ENCODE data around the gene ABTB2.

The ABTB2 gene

DNA sequence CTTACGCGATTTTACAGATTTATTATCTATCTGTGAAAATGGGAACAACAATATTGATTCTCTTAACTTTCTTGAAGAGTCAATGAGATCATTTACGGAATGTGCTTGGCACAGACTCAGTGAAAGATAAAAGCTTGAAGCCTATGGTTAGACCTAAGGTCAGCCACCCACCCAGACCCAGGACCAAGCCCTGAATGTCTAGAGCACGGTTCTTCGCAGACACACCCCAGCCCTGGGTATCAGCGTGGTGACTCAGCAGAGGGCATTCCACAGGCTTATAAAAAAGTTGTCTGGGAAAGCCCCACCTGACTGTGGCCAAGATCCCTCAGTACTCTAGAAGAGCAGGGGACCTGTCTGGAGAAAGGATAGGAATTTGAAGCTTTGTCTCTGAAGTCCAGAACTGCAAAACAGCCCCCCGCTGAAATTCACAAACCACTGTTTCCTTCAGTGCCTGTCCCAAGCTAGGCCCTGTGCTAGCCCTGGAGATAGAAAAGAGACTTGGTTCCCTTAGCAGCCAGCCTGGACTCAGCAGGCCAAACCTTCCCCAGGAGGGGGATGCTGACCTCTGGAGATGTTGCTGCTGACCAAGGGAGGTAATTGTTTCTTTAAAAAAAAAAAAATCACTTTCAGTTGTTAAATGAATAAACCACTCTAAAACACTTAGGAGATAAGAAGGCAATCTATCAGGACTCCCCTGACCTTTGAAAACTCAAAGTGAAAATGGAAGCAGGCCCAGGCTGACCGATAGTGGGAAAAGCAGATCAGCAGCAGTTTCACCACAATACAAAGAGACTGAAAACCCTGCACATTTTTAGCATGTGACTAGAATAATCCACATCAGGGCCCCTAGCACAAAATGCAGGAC, 114.0 kb downstream of the ABTB2 start:
- Histone ChIP-seq H3K36me3 (ENCODE audit: control insufficient read depth, insufficient read depth, low read length) (no peaks in the 10 kb centered on the region), H3K27me3 (ENCODE audit: control insufficient read depth, insufficient read depth, low read length) (no peaks in the 10 kb centered on the region), H3K27ac (ENCODE audit: low read depth, low read length) (no peak overlapping the region), H3K4me1 (ENCODE audit: control insufficient read depth, insufficient read depth, low read length) (no peaks in the 10 kb centered on the region), H3K4me3 (ENCODE audit: low read length) (no peak overlapping the region), H3K9ac (ENCODE audit: low read length) (no peak overlapping the region)

DNA sequence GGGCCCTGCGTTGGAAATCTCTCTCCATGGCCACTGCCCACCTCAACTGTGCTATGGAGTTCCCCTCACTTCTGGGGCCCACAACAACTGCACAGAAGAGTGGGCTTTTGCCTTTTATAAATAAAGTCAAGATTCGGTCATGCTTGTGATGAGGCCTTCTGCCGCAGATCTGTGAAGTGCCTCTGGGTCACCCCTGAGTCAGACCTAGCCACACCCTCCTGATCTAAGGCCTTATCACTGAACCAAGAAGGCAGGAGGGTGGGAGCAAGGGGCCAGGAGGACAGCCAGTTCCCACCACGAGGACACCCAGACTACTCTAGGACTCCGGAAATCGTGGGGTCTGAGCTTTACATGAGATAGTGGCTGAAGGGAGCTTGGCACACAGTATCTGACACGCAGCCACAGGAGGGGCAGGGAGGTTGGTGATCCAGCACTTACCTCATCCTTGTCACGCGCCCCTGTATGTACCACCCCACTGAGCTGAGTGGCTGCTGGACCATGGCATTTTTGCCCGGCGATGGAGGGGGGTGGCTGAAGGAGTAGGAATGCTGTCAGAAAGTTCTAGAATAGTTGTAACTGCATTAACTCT, 115.7 kb downstream of the ABTB2 start:
- no peak overlapping the region for H3K9ac ChIP-seq (ENCODE audit: low read length)
- no peak overlapping the region for H3K27ac ChIP-seq (ENCODE audit: low read depth, low read length)
- H3K36me3 ChIP-seq (ENCODE audit: control insufficient read depth, insufficient read depth, low read length), result no peaks in the 10 kb centered on the region
- no peaks in the 10 kb centered on the region for H3K4me1 ChIP-seq (ENCODE audit: control insufficient read depth, insufficient read depth, low read length)
- H3K4me3 ChIP-seq (ENCODE audit: low read length), result no peak overlapping the region
- no peaks in the 10 kb centered on the region for H3K27me3 ChIP-seq (ENCODE audit: control insufficient read depth, insufficient read depth, low read length)

DNA sequence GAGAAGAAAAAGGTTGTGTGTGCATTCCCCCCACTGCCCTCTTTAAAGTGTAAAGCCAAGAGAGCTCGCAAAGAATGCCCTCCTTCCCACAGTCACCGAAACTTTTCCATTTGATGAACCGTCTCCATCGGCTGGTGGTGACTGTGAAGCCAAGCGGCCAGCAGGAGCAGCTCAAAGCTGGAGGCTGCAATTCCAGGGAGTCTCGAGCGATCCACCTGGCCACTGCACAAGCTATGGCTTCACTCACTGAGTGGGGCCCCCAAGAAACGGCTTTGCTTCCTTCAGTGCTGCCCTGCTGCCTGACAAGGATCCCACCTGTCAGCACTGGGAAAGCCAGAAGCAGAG, 117.7 kb downstream of the ABTB2 start:
- no peaks in the 10 kb centered on the region for H3K36me3 ChIP-seq (ENCODE audit: control insufficient read depth, insufficient read depth, low read length)
- H3K4me1 ChIP-seq (ENCODE audit: control insufficient read depth, insufficient read depth, low read length), result no peaks in the 10 kb centered on the region
- no peaks in the 10 kb centered on the region for H3K27me3 ChIP-seq (ENCODE audit: control insufficient read depth, insufficient read depth, low read length)
- no peak overlapping the region for H3K27ac ChIP-seq (ENCODE audit: low read depth, low read length)
- H3K4me3 ChIP-seq (ENCODE audit: low read length), result no peak overlapping the region
- no peak overlapping the region for H3K9ac ChIP-seq (ENCODE audit: low read length)

DNA sequence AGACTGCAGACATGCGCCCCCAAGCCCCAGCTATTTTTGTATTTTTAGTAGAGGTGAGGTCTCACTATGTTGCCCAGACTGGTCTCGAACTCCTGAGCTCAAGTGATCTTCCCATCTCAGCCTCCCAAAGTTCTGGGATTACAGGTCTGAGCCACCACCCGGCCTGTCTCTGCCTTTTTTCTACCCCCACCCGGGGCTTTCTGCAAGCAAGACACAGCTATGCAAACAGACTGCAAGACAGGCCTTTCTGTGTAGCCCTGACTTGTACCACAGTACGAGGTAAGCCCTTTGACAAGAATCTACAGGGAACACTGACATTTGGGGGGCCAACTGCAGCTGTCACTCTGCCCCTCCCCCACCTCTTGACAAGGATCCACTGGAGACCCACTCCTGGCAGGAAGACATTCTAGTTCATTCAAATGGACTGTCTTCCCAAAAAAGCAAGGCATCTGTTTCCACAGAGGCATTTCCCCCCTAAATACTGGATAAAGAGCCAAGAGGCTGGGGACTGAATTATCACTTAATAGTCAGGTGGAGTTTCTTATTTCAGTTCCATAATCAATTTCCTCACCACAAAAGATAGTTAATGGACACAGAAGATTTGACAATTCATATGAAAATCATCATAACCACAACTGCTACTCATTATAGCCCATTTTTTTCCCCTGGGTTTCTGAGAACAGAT, 118.2 kb downstream of the ABTB2 start:
- no peak overlapping the region for H3K9ac ChIP-seq (ENCODE audit: low read length)
- H3K4me1 ChIP-seq (ENCODE audit: control insufficient read depth, insufficient read depth, low read length), result no peaks in the 10 kb centered on the region
- no peak overlapping the region for H3K27ac ChIP-seq (ENCODE audit: low read depth, low read length)
- H3K4me3 ChIP-seq (ENCODE audit: low read length), result no peak overlapping the region
- H3K36me3 ChIP-seq (ENCODE audit: control insufficient read depth, insufficient read depth, low read length), result no peaks in the 10 kb centered on the region
- no peaks in the 10 kb centered on the region for H3K27me3 ChIP-seq (ENCODE audit: control insufficient read depth, insufficient read depth, low read length)

DNA sequence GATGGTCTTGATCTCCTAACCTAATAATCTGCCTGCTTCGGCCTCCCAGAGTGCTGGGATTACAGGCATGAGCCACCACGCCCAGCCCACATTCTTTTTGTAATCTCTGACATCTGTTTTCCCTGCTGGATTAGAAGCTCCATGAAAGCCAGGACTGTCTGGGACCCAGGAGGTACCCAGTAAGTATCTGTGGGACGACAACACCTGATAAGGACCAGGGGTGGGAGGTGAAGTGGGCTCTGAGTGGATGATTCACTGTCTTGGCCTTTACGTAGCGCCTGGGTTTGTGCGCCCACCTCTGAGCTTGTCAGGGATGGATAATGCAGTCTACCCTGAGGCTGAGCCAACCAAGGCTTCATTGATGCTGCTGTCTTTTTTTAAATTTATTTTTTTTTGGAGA, 118.8 kb downstream of the ABTB2 start:
- H3K4me1 ChIP-seq (ENCODE audit: control insufficient read depth, insufficient read depth, low read length), result no peaks in the 10 kb centered on the region
- H3K9ac ChIP-seq (ENCODE audit: low read length), result no peak overlapping the region
- H3K36me3 ChIP-seq (ENCODE audit: control insufficient read depth, insufficient read depth, low read length), result no peaks in the 10 kb centered on the region

DNA sequence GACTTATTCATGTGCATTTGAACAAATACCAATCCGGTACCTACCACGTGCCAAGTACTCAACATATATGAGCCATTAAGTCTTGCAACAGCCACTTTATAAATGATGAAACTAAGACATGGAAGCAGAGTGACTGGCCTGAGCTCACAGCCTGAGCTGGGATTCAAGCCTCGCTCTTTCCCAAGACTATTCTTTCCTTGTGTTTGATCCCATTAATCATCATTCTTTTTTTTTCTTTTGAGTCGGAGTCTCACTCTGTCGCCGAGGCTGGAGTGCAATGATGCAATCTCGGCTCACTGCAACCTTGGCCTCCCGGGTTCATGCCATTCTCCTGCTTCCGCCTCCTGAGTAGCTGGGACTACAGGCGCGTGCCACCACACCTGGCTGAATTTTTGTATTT, 119.3 kb downstream of the ABTB2 start:
- Histone ChIP-seq H3K4me1 (ENCODE audit: control insufficient read depth, insufficient read depth, low read length) (no peaks in the 10 kb centered on the region), H3K27me3 (ENCODE audit: control insufficient read depth, insufficient read depth, low read length) (no peaks in the 10 kb centered on the region), H3K9ac (ENCODE audit: low read length) (no peak overlapping the region), H3K36me3 (ENCODE audit: control insufficient read depth, insufficient read depth, low read length) (no peaks in the 10 kb centered on the region), H3K4me3 (ENCODE audit: low read length) (no peak overlapping the region), H3K27ac (ENCODE audit: low read depth, low read length) (no peak overlapping the region)

More for the DNA sequence above, 118.8 kb downstream of the ABTB2 start:
- Histone ChIP-seq H3K27ac (ENCODE audit: low read depth, low read length) (no peak overlapping the region), H3K27me3 (ENCODE audit: control insufficient read depth, insufficient read depth, low read length) (no peaks in the 10 kb centered on the region), H3K4me3 (ENCODE audit: low read length) (no peak overlapping the region)

DNA sequence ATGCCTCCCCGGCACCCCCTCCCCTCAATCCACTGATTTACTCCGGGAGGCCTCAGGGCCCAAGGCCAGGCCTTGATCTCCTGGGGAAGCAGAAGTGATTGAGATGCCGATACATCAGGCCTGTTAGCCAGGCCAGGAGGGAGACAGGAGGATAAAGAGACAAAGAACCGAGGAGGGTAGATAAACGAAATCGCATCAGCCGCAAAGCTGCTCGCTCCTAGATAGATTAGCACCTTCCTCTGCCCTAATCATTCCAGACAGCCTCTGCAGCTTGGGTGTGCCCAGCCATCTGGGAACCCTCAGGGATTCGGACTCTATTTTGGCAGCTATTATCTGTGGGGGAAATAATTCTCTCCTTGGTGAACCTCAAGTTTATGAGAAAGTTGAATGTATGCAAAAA, 121.2 kb downstream of the ABTB2 start:
- no peak overlapping the region for H3K9ac ChIP-seq (ENCODE audit: low read length)

DNA sequence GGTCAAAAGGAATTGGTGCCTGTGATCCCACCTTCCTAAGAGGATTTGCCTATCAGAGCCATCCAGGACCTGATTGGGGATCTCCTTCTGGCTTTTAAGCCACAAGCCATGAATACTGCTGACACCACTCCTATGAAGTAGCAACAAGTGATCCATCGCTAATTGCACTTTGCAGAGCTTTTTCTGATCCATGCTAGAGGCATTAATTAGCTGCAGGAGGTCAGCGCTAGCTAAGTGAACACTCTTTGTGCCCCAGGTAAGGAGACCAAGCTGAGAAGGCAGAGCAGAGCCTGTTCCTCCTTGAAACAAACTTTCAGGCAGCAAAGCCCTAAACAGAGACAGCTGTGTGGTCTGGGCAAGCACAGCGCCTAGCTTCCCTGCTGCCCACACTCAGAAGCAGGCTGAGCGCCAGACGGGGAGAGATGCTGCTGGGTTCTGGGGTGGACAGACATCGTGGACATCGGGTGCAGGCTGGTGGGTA, 122.2 kb downstream of the ABTB2 start:
- no peak overlapping the region for H3K9ac ChIP-seq (ENCODE audit: low read length)
- H3K27me3 ChIP-seq (ENCODE audit: control insufficient read depth, insufficient read depth, low read length), result no peaks in the 10 kb centered on the region
- H3K4me3 ChIP-seq (ENCODE audit: low read length), result no peak overlapping the region
- H3K27ac ChIP-seq (ENCODE audit: low read depth, low read length), result no peak overlapping the region
- H3K4me1 ChIP-seq (ENCODE audit: control insufficient read depth, insufficient read depth, low read length), result no peaks in the 10 kb centered on the region
- H3K36me3 ChIP-seq (ENCODE audit: control insufficient read depth, insufficient read depth, low read length), result no peaks in the 10 kb centered on the region

More for the DNA sequence above, 121.2 kb downstream of the ABTB2 start:
- no peaks in the 10 kb centered on the region for H3K4me1 ChIP-seq (ENCODE audit: control insufficient read depth, insufficient read depth, low read length)
- H3K4me3 ChIP-seq (ENCODE audit: low read length), result no peak overlapping the region
- no peak overlapping the region for H3K27ac ChIP-seq (ENCODE audit: low read depth, low read length)
- no peaks in the 10 kb centered on the region for H3K36me3 ChIP-seq (ENCODE audit: control insufficient read depth, insufficient read depth, low read length)
- no peaks in the 10 kb centered on the region for H3K27me3 ChIP-seq (ENCODE audit: control insufficient read depth, insufficient read depth, low read length)

DNA sequence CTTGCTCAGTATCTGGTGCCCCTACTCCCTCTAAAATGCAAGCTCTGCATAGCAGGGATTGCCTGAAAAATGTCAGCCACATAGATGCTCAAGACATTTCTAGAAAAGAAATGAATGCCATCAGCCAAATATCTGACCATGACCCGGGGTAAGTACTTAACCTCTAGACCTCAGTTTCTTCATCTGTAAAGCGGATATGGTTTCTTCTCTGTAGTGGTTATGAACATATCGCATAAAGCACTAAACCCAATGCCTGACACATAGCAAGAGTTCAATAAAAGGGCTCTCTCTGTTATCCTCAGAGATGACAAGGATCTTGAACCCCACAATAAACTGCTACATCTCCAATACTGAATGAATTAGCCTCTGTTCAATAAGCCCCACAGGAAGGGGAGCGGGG, 122.6 kb downstream of the ABTB2 start:
- no peak overlapping the region for H3K27ac ChIP-seq (ENCODE audit: low read depth, low read length)
- no peak overlapping the region for H3K4me3 ChIP-seq (ENCODE audit: low read length)
- H3K36me3 ChIP-seq (ENCODE audit: control insufficient read depth, insufficient read depth, low read length), result no peaks in the 10 kb centered on the region
- H3K27me3 ChIP-seq (ENCODE audit: control insufficient read depth, insufficient read depth, low read length), result no peaks in the 10 kb centered on the region
- no peaks in the 10 kb centered on the region for H3K4me1 ChIP-seq (ENCODE audit: control insufficient read depth, insufficient read depth, low read length)
- no peak overlapping the region for H3K9ac ChIP-seq (ENCODE audit: low read length)

DNA sequence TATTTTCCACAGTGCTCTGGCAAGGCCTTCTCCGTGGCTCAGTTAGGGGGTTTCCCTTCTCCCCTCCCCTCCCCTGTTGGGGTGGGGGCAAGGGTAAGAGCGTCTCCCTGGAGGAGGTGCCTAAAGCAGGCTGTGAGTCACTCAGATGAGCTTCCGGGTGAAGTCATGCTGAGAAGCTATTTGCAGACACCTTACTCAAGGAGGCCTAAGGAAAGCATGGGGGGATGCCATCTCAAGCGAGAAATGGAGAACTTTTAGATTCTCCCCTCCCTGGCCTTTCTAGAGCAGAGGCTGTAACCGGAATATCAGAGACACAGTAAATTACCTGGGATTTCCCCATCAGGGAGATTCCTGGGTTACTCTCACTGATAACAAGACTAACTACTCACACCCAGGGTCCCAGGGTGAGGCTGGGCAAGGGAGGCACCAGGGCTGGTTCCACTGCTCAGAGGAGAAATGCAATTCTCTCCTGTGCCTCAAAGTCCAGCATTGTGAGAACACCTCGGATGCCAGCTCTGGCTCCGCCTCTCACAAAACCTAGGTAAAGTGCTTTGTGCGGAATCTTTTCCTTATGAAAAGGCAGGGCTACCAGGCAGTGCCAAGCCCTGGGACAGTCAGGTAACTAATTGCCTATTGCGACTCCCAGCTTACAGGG, 123.6 kb downstream of the ABTB2 start:
- Histone ChIP-seq H3K4me3 (ENCODE audit: low read length) (no peak overlapping the region), H3K36me3 (ENCODE audit: control insufficient read depth, insufficient read depth, low read length) (no peaks in the 10 kb centered on the region), H3K27ac (ENCODE audit: low read depth, low read length) (no peak overlapping the region), H3K9ac (ENCODE audit: low read length) (no peak overlapping the region), H3K27me3 (ENCODE audit: control insufficient read depth, insufficient read depth, low read length) (no peaks in the 10 kb centered on the region), H3K4me1 (ENCODE audit: control insufficient read depth, insufficient read depth, low read length) (no peaks in the 10 kb centered on the region)

DNA sequence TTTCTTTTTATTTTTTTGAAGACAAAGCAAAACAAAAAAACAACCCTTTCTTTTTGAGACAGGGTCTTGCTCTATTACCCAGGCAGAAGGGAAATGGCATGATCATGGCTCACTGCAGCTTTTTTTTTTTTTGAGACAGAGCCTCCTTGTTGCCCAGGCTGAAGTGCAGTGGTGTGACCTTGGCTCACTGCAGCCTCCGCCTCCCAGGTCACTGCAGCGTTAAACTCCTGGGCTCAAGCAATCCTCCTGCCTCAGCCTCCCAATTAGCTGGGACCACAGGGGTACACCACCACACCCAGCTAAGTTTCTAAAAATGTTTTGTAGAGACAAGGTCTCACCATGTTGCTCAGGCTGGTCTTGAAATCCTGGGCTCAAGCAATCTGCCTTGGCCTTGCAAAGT, 124.6 kb downstream of the ABTB2 start:
- no peaks in the 10 kb centered on the region for H3K36me3 ChIP-seq (ENCODE audit: control insufficient read depth, insufficient read depth, low read length)
- H3K9ac ChIP-seq (ENCODE audit: low read length), result no peak overlapping the region
- no peak overlapping the region for H3K4me3 ChIP-seq (ENCODE audit: low read length)
- no peak overlapping the region for H3K27ac ChIP-seq (ENCODE audit: low read depth, low read length)
- no peaks in the 10 kb centered on the region for H3K4me1 ChIP-seq (ENCODE audit: control insufficient read depth, insufficient read depth, low read length)
- H3K27me3 ChIP-seq (ENCODE audit: control insufficient read depth, insufficient read depth, low read length), result no peaks in the 10 kb centered on the region

DNA sequence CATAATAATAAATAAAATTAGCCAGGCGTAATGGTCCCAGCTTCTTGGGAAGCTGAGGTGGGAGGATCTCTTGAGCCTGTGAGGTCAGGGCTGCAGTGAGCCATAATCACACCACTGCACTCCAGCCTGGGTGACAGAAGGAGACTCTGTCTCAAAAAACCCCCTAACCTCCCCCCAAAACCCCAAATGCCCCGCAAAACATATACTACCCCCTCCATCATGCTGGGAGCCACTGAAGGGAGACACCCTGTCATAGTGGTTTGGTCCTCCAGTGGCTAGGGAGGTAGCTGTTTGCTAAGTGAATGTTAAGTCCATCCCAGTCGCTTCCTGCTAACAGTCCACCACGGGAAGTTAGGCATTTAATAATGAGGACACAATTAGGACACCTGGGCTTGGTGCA, 125.0 kb downstream of the ABTB2 start:
- Histone ChIP-seq H3K36me3 (ENCODE audit: control insufficient read depth, insufficient read depth, low read length) (no peaks in the 10 kb centered on the region), H3K4me3 (ENCODE audit: low read length) (no peak overlapping the region), H3K27me3 (ENCODE audit: control insufficient read depth, insufficient read depth, low read length) (no peaks in the 10 kb centered on the region), H3K4me1 (ENCODE audit: control insufficient read depth, insufficient read depth, low read length) (no peaks in the 10 kb centered on the region), H3K9ac (ENCODE audit: low read length) (no peak overlapping the region), H3K27ac (ENCODE audit: low read depth, low read length) (no peak overlapping the region)

Measured in rectal smooth muscle tissue (tissue), 1 donor.